Measurements from ENCODE around the gene DCLRE1B. TPM values are rescaled to one million over a fixed set of nuclear protein-coding genes. Genes with fewer than 3 reads are reported as not detected.

Gene DCLRE1B
- total and polyA plus RNA-seq, 2 experiments from 2014 or later = 4.6 to 6.0 TPM

DNA sequence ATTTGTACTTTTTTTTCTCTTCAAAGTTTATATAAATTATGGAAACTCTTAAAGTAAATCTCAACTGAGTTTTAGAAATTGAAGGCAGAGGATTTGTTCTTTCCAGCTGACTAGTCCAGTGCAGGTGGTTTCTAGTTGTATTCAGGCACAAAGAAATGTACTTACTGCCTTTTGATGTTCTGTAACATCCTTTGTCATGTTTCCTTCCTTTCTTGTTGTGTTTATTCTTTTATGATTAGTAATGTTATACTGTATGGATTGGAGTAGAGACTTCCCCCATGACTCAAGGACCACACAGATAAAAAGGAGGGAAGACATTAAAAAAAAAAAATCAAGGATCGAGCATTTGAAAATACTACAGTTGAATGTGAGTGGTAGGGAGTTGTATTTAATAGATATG lies 32.0 kb downstream of the DCLRE1B start:
- TF ChIP-seq EZH2phosphoT487 (IDR thresholded peaks at IDR 0.05; ENCODE audit: low read depth, severe bottlenecking, unreplicated experiment) (no peak), EZH2 (IDR thresholded peaks at IDR 0.05; ENCODE audit: borderline replicate concordance) (no peak)
- TF ChIP-seq, protein P1, sequence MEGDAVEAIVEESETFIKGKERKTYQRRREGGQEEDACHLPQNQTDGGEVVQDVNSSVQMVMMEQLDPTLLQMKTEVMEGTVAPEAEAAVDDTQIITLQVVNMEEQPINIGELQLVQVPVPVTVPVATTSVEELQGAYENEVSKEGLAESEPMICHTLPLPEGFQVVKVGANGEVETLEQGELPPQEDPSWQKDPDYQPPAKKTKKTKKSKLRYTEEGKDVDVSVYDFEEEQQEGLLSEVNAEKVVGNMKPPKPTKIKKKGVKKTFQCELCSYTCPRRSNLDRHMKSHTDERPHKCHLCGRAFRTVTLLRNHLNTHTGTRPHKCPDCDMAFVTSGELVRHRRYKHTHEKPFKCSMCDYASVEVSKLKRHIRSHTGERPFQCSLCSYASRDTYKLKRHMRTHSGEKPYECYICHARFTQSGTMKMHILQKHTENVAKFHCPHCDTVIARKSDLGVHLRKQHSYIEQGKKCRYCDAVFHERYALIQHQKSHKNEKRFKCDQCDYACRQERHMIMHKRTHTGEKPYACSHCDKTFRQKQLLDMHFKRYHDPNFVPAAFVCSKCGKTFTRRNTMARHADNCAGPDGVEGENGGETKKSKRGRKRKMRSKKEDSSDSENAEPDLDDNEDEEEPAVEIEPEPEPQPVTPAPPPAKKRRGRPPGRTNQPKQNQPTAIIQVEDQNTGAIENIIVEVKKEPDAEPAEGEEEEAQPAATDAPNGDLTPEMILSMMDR (IDR thresholded peaks at IDR 0.05; ENCODE audit: poor library complexity) = no peak
- Histone ChIP-seq H3K4me2 (no peak overlapping the region), H3K27me3 (no peaks in the 10 kb centered on the region), H3K27ac (no peak overlapping the region), H3K36me3 (replicated peaks; ENCODE audit: insufficient read depth, low read depth) (no peaks in the 10 kb centered on the region), H4K20me1 (ENCODE audit: insufficient read depth, poor library complexity, severe bottlenecking) (peaks cover 43% of the 10 kb centered on the region), H3K79me2 (peaks cover 95% of the 10 kb centered on the region), H2AFZ (no peak overlapping the region), H3K9me2 (replicated peaks; ENCODE audit: insufficient read depth) (no peaks in the 10 kb centered on the region), H3K4me3 (no peak overlapping the region), H3K4me1 (ENCODE audit: insufficient read depth) (peaks cover 8% of the 10 kb centered on the region), H3K9me3 (ENCODE audit: low read depth) (no peaks in the 10 kb centered on the region)
- WGBS (ENCODE audit: low lambda C conversion rate, missing lambda C conversion rate) = 90% methylated on average over 1 of the region's 1 CpG
- DNase-seq (ENCODE audit: low spot score) = no peak

DNA sequence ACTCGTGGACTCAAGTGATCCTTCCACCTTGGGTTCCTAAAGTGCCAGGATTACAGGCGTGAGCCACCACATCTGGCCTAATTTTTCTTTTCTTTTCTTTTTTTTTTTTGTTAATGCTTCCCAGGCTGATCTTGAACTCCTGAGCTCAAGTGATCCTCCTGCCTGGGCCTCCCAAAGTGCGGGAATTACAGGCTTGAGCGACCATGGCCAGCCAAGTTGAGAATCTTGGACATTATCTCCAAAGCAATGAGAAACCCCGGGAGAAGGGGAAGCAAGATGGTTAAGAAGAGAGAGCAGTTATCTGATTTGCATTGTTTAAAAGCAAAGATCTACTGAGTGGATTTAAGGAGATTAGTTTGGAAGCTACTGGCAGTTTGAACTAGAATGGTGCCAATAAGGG lies 33.1 kb downstream of the DCLRE1B start:
- Histone ChIP-seq H3K79me2 (peaks cover 93% of the 10 kb centered on the region), H3K9me3 (ENCODE audit: low read depth) (no peaks in the 10 kb centered on the region), H2AFZ (no peak overlapping the region), H3K4me3 (no peak overlapping the region), H3K4me2 (no peak overlapping the region), H4K20me1 (ENCODE audit: insufficient read depth, poor library complexity, severe bottlenecking) (peaks cover 36% of the 10 kb centered on the region), H3K27me3 (no peaks in the 10 kb centered on the region), H3K4me1 (ENCODE audit: insufficient read depth) (peaks cover 4% of the 10 kb centered on the region), H3K36me3 (replicated peaks; ENCODE audit: insufficient read depth, low read depth) (no peaks in the 10 kb centered on the region), H3K27ac (no peak overlapping the region), H3K9me2 (replicated peaks; ENCODE audit: insufficient read depth) (no peaks in the 10 kb centered on the region)
- TF ChIP-seq EZH2 (IDR thresholded peaks at IDR 0.05; ENCODE audit: borderline replicate concordance) = no peak
- no peak for TF ChIP-seq EZH2phosphoT487 (IDR thresholded peaks at IDR 0.05; ENCODE audit: low read depth, severe bottlenecking, unreplicated experiment)
- TF ChIP-seq, protein P1 (IDR thresholded peaks at IDR 0.05; ENCODE audit: poor library complexity) = no peak
- no peak for DNase-seq (ENCODE audit: low spot score)
- WGBS (ENCODE audit: low lambda C conversion rate, missing lambda C conversion rate) = 51% methylated on average over 5 of the region's 5 CpGs

DNA sequence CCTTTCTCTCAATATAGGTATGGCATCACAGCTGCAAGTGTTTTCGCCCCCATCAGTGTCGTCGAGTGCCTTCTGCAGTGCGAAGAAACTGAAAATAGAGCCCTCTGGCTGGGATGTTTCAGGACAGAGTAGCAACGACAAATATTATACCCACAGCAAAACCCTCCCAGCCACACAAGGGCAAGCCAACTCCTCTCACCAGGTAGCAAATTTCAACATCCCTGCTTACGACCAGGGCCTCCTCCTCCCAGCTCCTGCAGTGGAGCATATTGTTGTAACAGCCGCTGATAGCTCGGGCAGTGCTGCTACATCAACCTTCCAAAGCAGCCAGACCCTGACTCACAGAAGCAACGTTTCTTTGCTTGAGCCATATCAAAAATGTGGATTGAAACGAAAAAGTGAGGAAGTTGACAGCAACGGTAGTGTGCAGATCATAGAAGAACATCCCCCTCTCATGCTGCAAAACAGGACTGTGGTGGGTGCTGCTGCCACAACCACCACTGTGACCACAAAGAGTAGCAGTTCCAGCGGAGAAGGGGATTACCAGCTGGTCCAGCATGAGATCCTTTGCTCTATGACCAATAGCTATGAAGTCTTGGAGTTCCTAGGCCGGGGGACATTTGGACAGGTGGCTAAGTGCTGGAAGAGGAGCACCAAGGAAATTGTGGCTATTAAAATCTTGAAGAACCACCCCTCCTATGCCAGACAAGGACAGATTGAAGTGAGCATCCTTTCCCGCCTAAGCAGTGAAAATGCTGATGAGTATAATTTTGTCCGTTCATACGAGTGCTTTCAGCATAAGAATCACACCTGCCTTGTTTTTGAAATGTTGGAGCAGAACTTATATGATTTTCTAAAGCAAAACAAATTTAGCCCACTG lies 35.5 kb downstream of the DCLRE1B start:
- 85% methylated on average over 16 of the region's 16 CpGs for WGBS (ENCODE audit: low lambda C conversion rate, missing lambda C conversion rate)
- Histone ChIP-seq H3K9me3 (ENCODE audit: low read depth) (no peaks in the 10 kb centered on the region), H3K27ac (no peak overlapping the region), H3K27me3 (no peaks in the 10 kb centered on the region), H3K79me2 (peaks cover 90% of the 10 kb centered on the region), H3K9me2 (replicated peaks; ENCODE audit: insufficient read depth) (no peaks in the 10 kb centered on the region), H3K4me1 (ENCODE audit: insufficient read depth) (peaks cover 4% of the 10 kb centered on the region), H4K20me1 (ENCODE audit: insufficient read depth, poor library complexity, severe bottlenecking) (peaks cover 27% of the 10 kb centered on the region), H3K4me2 (no peak overlapping the region), H3K4me3 (no peak overlapping the region), H2AFZ (no peak overlapping the region), H3K36me3 (replicated peaks; ENCODE audit: insufficient read depth, low read depth) (no peaks in the 10 kb centered on the region)
- no peak for DNase-seq (ENCODE audit: low spot score)
- TF ChIP-seq EZH2 (IDR thresholded peaks at IDR 0.05; ENCODE audit: borderline replicate concordance) = no peak
- TF ChIP-seq, protein P1 (IDR thresholded peaks at IDR 0.05; ENCODE audit: poor library complexity) = no peak
- TF ChIP-seq EZH2phosphoT487 (IDR thresholded peaks at IDR 0.05; ENCODE audit: low read depth, severe bottlenecking, unreplicated experiment) = no peak

Measured in hepatocyte (in vitro differentiated cells).